ENCODE measurements around the gene ANKRD34A. TPM values are rescaled to one million over a fixed set of nuclear protein-coding genes. Genes with fewer than 3 reads are reported as not detected.

Gene ANKRD34A
- total and polyA plus RNA-seq, 2 experiments from 2014 or later, result 0.76 to 0.90 TPM

DNA sequence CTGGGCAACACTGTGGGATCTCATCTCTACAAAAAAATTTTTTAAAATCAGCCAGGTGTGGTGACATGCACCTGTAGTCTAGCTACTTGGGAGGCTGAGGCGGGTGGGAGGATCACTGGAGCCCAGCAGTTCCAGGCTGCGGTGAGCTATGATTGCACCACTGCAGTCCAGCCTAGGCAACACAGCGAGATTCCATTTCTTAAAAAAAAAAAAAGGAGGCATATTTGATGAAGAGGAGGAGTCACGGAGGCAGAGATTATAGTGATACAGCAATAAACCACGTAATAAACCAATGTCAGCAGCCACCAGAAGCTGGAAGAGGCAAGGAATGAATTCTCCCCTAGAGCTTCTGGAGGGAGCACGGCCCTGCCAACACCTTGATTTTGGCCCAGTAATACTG, 10.5 kb downstream of the ANKRD34A start:
- no peak overlapping the region for H3K4me3 ChIP-seq
- peaks cover 53% of the 10 kb centered on the region for H3K79me2 ChIP-seq
- TF ChIP-seq, protein P1, sequence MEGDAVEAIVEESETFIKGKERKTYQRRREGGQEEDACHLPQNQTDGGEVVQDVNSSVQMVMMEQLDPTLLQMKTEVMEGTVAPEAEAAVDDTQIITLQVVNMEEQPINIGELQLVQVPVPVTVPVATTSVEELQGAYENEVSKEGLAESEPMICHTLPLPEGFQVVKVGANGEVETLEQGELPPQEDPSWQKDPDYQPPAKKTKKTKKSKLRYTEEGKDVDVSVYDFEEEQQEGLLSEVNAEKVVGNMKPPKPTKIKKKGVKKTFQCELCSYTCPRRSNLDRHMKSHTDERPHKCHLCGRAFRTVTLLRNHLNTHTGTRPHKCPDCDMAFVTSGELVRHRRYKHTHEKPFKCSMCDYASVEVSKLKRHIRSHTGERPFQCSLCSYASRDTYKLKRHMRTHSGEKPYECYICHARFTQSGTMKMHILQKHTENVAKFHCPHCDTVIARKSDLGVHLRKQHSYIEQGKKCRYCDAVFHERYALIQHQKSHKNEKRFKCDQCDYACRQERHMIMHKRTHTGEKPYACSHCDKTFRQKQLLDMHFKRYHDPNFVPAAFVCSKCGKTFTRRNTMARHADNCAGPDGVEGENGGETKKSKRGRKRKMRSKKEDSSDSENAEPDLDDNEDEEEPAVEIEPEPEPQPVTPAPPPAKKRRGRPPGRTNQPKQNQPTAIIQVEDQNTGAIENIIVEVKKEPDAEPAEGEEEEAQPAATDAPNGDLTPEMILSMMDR (IDR thresholded peaks at IDR 0.05; ENCODE audit: poor library complexity), result no peak
- TF ChIP-seq EZH2 (IDR thresholded peaks at IDR 0.05; ENCODE audit: borderline replicate concordance), result no peak
- TF ChIP-seq EZH2phosphoT487 (IDR thresholded peaks at IDR 0.05; ENCODE audit: low read depth, severe bottlenecking, unreplicated experiment), result no peak
- H3K27ac ChIP-seq, result no peak overlapping the region
- no peaks in the 10 kb centered on the region for H4K20me1 ChIP-seq (ENCODE audit: insufficient read depth, poor library complexity, severe bottlenecking)
- WGBS (ENCODE audit: low lambda C conversion rate, missing lambda C conversion rate), result 90% methylated on average over 6 of the region's 6 CpGs
- H3K9me3 ChIP-seq (ENCODE audit: low read depth), result no peaks in the 10 kb centered on the region
- no peaks in the 10 kb centered on the region for H3K9me2 ChIP-seq (replicated peaks; ENCODE audit: insufficient read depth)
- H3K4me1 ChIP-seq (ENCODE audit: insufficient read depth), result peaks cover 15% of the 10 kb centered on the region
- H2AFZ ChIP-seq, result no peak overlapping the region
- H3K4me2 ChIP-seq, result no peak overlapping the region
- DNase-seq (ENCODE audit: low spot score), result no peak
- H3K36me3 ChIP-seq (replicated peaks; ENCODE audit: insufficient read depth, low read depth), result no peaks in the 10 kb centered on the region
- H3K27me3 ChIP-seq, result peaks cover 2% of the 10 kb centered on the region

DNA sequence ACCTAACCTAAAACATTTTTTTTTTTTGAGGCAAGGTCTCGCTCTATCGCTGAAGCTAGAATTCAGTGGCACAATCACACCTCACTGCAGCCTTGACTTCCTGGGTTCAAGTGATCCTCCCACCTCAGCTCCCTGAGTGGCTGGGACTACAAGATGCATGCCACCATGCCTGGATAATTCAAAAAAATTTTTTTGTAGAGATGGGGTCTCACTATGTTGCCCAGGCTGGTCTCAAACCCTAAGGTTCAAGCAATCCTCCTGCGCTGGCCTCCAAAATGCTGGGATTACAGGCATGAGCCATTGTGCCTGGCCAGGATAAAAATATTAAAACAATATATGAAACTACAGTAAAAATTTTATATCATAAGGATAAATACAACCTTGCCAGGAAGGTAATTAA, 11.5 kb downstream of the ANKRD34A start:
- Histone ChIP-seq H3K27ac (no peak overlapping the region), H3K9me3 (ENCODE audit: low read depth) (no peaks in the 10 kb centered on the region), H3K9me2 (replicated peaks; ENCODE audit: insufficient read depth) (no peaks in the 10 kb centered on the region), H3K27me3 (no peaks in the 10 kb centered on the region), H3K4me1 (ENCODE audit: insufficient read depth) (peaks cover 15% of the 10 kb centered on the region), H3K36me3 (replicated peaks; ENCODE audit: insufficient read depth, low read depth) (no peaks in the 10 kb centered on the region), H2AFZ (no peak overlapping the region), H3K4me3 (no peak overlapping the region), H3K79me2 (peaks cover 53% of the 10 kb centered on the region), H4K20me1 (ENCODE audit: insufficient read depth, poor library complexity, severe bottlenecking) (no peaks in the 10 kb centered on the region), H3K4me2 (no peak overlapping the region)
- WGBS (ENCODE audit: low lambda C conversion rate, missing lambda C conversion rate), result 93% methylated on average over 3 of the region's 3 CpGs
- no peak for DNase-seq (ENCODE audit: low spot score)
- no peak for TF ChIP-seq EZH2 (IDR thresholded peaks at IDR 0.05; ENCODE audit: borderline replicate concordance)
- TF ChIP-seq EZH2phosphoT487 (IDR thresholded peaks at IDR 0.05; ENCODE audit: low read depth, severe bottlenecking, unreplicated experiment), result no peak
- TF ChIP-seq, protein P1 (IDR thresholded peaks at IDR 0.05; ENCODE audit: poor library complexity), result no peak

DNA sequence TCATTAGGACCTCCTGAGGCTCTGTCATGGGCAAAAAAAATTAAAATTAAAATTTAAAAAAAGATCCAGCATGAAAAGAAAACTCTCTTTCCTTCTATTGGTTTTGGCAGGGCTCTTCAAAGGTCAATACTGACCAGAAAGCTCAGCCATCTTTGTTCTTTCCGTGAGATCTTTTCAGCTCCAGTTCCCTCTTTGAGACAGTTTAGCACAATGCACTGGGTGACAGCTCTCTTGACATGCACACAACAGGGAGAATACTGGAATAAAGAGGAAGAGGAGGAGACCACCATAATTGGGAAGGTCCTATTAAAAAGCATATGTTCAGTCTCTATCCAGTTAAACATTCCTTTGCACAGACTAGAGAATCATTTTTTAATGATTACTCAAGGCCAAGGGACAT, 12.8 kb downstream of the ANKRD34A start:
- no peaks in the 10 kb centered on the region for H3K9me2 ChIP-seq (replicated peaks; ENCODE audit: insufficient read depth)
- no peak overlapping the region for H3K27ac ChIP-seq
- 91% methylated on average over 1 of the region's 1 CpG for WGBS (ENCODE audit: low lambda C conversion rate, missing lambda C conversion rate)
- no peak overlapping the region for H3K4me2 ChIP-seq
- no peaks in the 10 kb centered on the region for H4K20me1 ChIP-seq (ENCODE audit: insufficient read depth, poor library complexity, severe bottlenecking)
- no peaks in the 10 kb centered on the region for H3K9me3 ChIP-seq (ENCODE audit: low read depth)
- H3K36me3 ChIP-seq (replicated peaks; ENCODE audit: insufficient read depth, low read depth), result no peaks in the 10 kb centered on the region
- no peaks in the 10 kb centered on the region for H3K27me3 ChIP-seq
- peaks cover 53% of the 10 kb centered on the region for H3K79me2 ChIP-seq
- H3K4me3 ChIP-seq, result no peak overlapping the region
- TF ChIP-seq EZH2phosphoT487 (IDR thresholded peaks at IDR 0.05; ENCODE audit: low read depth, severe bottlenecking, unreplicated experiment), result no peak
- no peak for TF ChIP-seq EZH2 (IDR thresholded peaks at IDR 0.05; ENCODE audit: borderline replicate concordance)
- no peak for DNase-seq (ENCODE audit: low spot score)
- peaks cover 15% of the 10 kb centered on the region for H3K4me1 ChIP-seq (ENCODE audit: insufficient read depth)
- H2AFZ ChIP-seq, result no peak overlapping the region

DNA sequence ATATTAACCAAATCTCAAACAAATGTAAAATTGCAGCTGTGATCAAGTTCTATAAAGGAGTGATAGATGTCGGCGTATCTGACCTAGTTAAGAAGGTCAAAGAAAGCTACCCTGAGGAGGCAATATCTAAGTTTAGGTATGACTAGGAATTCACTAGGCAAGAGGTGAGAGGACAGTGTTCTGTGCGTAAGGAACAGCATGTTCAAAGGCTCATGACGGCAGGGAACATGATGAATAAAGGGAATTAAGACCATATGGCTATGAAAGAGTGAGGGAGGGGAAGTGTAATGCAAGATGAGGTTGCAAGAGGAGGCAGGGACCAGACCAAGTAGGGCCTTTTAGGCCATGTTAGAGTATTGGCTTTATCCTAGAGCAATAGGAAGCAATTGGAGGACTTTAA, 15.2 kb downstream of the ANKRD34A start:
- H3K27ac ChIP-seq, result no peak overlapping the region
- no peak for DNase-seq (ENCODE audit: low spot score)
- no peak overlapping the region for H3K4me3 ChIP-seq
- no peak overlapping the region for H2AFZ ChIP-seq
- no peaks in the 10 kb centered on the region for H3K27me3 ChIP-seq
- TF ChIP-seq, protein P1 (IDR thresholded peaks at IDR 0.05; ENCODE audit: poor library complexity), result no peak
- TF ChIP-seq EZH2 (IDR thresholded peaks at IDR 0.05; ENCODE audit: borderline replicate concordance) (no peak), EZH2phosphoT487 (IDR thresholded peaks at IDR 0.05; ENCODE audit: low read depth, severe bottlenecking, unreplicated experiment) (no peak)
- no peaks in the 10 kb centered on the region for H4K20me1 ChIP-seq (ENCODE audit: insufficient read depth, poor library complexity, severe bottlenecking)
- H3K79me2 ChIP-seq, result peaks cover 39% of the 10 kb centered on the region
- no peak overlapping the region for H3K4me2 ChIP-seq
- no peaks in the 10 kb centered on the region for H3K9me2 ChIP-seq (replicated peaks; ENCODE audit: insufficient read depth)
- H3K36me3 ChIP-seq (replicated peaks; ENCODE audit: insufficient read depth, low read depth), result no peaks in the 10 kb centered on the region
- 75% methylated on average over 4 of the region's 4 CpGs for WGBS (ENCODE audit: low lambda C conversion rate, missing lambda C conversion rate)
- peaks cover 3% of the 10 kb centered on the region for H3K4me1 ChIP-seq (ENCODE audit: insufficient read depth)
- no peaks in the 10 kb centered on the region for H3K9me3 ChIP-seq (ENCODE audit: low read depth)
